ENCODE results near the gene TSPEAR. TPM values are rescaled to one million over a fixed set of nuclear protein-coding genes. Genes with fewer than 3 reads are reported as not detected.

TSPEAR gene
- total and polyA plus RNA-seq, 9 of the 15 experiments (the other 6 are each of a cell fraction or from before 2014, with no cell fraction given) = not detected

DNA sequence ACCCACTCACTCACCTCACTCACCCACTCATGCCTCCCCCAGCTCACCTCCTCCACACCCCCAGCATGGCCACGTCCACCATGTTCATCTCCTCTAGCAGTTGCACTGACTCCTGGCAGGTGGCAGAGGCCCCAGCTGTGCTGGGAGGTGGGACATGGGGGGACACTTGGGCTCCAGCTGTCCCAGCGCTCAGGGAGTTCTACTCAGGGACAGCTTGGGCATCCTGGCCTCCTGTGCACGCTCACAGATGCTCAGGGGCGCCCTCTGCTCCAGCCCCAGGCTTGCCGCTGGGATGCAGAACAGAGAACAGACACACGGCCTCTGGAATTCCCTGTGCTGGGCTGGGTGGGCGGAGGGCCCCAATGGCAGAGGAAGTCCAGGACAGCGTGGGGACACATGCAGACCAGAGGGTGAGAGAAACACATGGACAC is 94.3 kb downstream of the TSPEAR start:
- no peak overlapping the region for H3K4me2 ChIP-seq (ENCODE audit: insufficient read depth, low read length)
- no peak for FAIRE-seq
- no peak for DNase-seq (ENCODE audit: extremely low read depth in 1 of 4, low spot score in 3 of 4)
- POLR2A ChIA-PET = no interaction called here
- TF ChIP-seq, protein P1, sequence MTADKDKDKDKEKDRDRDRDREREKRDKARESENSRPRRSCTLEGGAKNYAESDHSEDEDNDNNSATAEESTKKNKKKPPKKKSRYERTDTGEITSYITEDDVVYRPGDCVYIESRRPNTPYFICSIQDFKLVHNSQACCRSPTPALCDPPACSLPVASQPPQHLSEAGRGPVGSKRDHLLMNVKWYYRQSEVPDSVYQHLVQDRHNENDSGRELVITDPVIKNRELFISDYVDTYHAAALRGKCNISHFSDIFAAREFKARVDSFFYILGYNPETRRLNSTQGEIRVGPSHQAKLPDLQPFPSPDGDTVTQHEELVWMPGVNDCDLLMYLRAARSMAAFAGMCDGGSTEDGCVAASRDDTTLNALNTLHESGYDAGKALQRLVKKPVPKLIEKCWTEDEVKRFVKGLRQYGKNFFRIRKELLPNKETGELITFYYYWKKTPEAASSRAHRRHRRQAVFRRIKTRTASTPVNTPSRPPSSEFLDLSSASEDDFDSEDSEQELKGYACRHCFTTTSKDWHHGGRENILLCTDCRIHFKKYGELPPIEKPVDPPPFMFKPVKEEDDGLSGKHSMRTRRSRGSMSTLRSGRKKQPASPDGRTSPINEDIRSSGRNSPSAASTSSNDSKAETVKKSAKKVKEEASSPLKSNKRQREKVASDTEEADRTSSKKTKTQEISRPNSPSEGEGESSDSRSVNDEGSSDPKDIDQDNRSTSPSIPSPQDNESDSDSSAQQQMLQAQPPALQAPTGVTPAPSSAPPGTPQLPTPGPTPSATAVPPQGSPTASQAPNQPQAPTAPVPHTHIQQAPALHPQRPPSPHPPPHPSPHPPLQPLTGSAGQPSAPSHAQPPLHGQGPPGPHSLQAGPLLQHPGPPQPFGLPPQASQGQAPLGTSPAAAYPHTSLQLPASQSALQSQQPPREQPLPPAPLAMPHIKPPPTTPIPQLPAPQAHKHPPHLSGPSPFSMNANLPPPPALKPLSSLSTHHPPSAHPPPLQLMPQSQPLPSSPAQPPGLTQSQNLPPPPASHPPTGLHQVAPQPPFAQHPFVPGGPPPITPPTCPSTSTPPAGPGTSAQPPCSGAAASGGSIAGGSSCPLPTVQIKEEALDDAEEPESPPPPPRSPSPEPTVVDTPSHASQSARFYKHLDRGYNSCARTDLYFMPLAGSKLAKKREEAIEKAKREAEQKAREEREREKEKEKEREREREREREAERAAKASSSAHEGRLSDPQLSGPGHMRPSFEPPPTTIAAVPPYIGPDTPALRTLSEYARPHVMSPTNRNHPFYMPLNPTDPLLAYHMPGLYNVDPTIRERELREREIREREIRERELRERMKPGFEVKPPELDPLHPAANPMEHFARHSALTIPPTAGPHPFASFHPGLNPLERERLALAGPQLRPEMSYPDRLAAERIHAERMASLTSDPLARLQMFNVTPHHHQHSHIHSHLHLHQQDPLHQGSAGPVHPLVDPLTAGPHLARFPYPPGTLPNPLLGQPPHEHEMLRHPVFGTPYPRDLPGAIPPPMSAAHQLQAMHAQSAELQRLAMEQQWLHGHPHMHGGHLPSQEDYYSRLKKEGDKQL (CRISPR knock-in tag; IDR thresholded peaks at IDR 0.05; ENCODE audit: borderline replicate concordance) = no peak
- no peak for TF ChIP-seq NR4A1 (CRISPR knock-in tag; IDR thresholded peaks at IDR 0.05)
- no peak for TF ChIP-seq NR4A1 (tag; IDR thresholded peaks at IDR 0.05)
- TF ChIP-seq, protein P2, sequence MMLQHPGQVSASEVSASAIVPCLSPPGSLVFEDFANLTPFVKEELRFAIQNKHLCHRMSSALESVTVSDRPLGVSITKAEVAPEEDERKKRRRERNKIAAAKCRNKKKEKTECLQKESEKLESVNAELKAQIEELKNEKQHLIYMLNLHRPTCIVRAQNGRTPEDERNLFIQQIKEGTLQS (IDR thresholded peaks at IDR 0.05) = no peak
- TF ChIP-seq, protein P2 (CRISPR knock-in tag; conservative IDR thresholded peaks at IDR 0.05) = no peak
- TF ChIP-seq NKRF (IDR thresholded peaks at IDR 0.05; ENCODE audit: borderline replicate concordance) = no peak
- TF ChIP-seq BCL6 (CRISPR knock-in tag; IDR thresholded peaks at IDR 0.05) = no peak
- TF ChIP-seq LCOR (CRISPR knock-in tag; IDR thresholded peaks at IDR 0.05) = no peak
- TF ChIP-seq JUNB (CRISPR knock-in tag; conservative IDR thresholded peaks at IDR 0.05) = no peak
- no peak for TF ChIP-seq SMARCA4 (IDR thresholded peaks at IDR 0.05)
- TF ChIP-seq HDAC2 (IDR thresholded peaks at IDR 0.05) = no peak
- TF ChIP-seq CHCHD3 (CRISPR knock-in tag; IDR thresholded peaks at IDR 0.05) = no peak
- H3K9ac ChIP-seq (ENCODE audit: insufficient read depth in 1 of 2, low read depth in 2 of 2, low read length in 2 of 2) = no peak overlapping the region
- 2% methylated on average over 8 of the region's 8 CpGs for WGBS (ENCODE audit: insufficient coverage, low coverage, missing lambda C conversion rate)
- H3K27ac ChIP-seq (ENCODE audit: extremely low read depth, low read depth, low read length) = no peak overlapping the region
- BruUV-seq (replicated peaks) = no TSS peak
- no peaks in the 10 kb centered on the region for H3K79me2 ChIP-seq (ENCODE audit: control insufficient read depth, insufficient read depth, low read length)
- CTCF ChIA-PET (ENCODE audit: low intra/inter-chr PET ratio) = no interaction called here
- ATAC-seq = no peak
- H4K20me1 ChIP-seq (replicated peaks; ENCODE audit: control insufficient read depth, insufficient read depth, low read length) = no peaks in the 10 kb centered on the region
- H3K9me3 ChIP-seq (replicated peaks; ENCODE audit: control insufficient read depth, insufficient read depth, low read depth, low read length) = no peaks in the 10 kb centered on the region
- no peak overlapping the region for H3K4me3 ChIP-seq
- H3K36me3 ChIP-seq (ENCODE audit: control insufficient read depth, insufficient read depth, low read length) = no peaks in the 10 kb centered on the region
- peaks cover 14 to 44% of the 10 kb centered on the region in 2 experiments; a peak in 4 of 5 replicates for H3K27me3 ChIP-seq (ENCODE audit: control insufficient read depth in 2 of 2, insufficient read depth in 2 of 2, low read length in 2 of 2)
- intact Hi-C loops (cut with micrococcal nuclease) (no loop called here), in situ Hi-C loops (cut with MboI) (no loop called here)
- peaks cover 0 to 10% of the 10 kb centered on the region in 2 experiments; a peak in 2 of 5 replicates for H3K4me1 ChIP-seq (replicated peaks in 1 of 2; ENCODE audit: control insufficient read depth in 2 of 2, insufficient read depth in 2 of 2, low read length in 2 of 2)
- no peak overlapping the region for H2AFZ ChIP-seq (ENCODE audit: low read depth, low read length)
- H3K9me1 ChIP-seq (ENCODE audit: control insufficient read depth, insufficient read depth, low read length) = peaks cover 3% of the 10 kb centered on the region
